Adrenal gland (tissue), 12 donors: Measurements from ENCODE around the gene ADSS2. TPM values are rescaled to one million over a fixed set of nuclear protein-coding genes. Genes with fewer than 3 reads are reported as not detected.

Experiments
- DNase-seq, 7 donors: peaks; one replicate each; pipeline ENCODE4 v3.0.0-alpha.2; 2019 to 2020
- H3K27ac ChIP-seq, 5 donors: fragments of 200-600 bp; sonication (generic) in 4 of 5; 1 replicate in 3 of 5; 2 replicates in 2 of 5; pipeline versions ENCODE4 v1.5.1 to v1.8.0; 2016 to 2020; ENCODE audit warnings: mild to moderate bottlenecking in 1 of 5
- H3K27me3 ChIP-seq: fragments of 200-600 bp; 2 replicates; pipeline ENCODE4 v1.8.0; 2021
- H3K36me3 ChIP-seq, 2 donors: fragments of 200-600 bp; replicated peaks in 1 of 2; 1 replicate in 1 of 2; 2 replicates in 1 of 2; pipeline versions ENCODE4 v1.5.1 to v1.8.0; 2018 to 2022
- H3K4me1 ChIP-seq, 2 donors: fragments of 200-600 bp; replicated peaks in 1 of 2; 1 replicate in 1 of 2; 2 replicates in 1 of 2; pipeline versions ENCODE4 v1.5.1 to v1.8.0; 2018 to 2021
- H3K4me3 ChIP-seq, 4 donors: fragments of 200-600 bp; sonication (generic) in 3 of 4; one replicate each; pipeline ENCODE4 v1.5.1; 2016 to 2018
- H3K9me3 ChIP-seq, 3 donors: fragments of 200-600 bp; sonication (generic) in 1 of 3; replicated peaks in 1 of 3; 1 replicate in 2 of 3; 2 replicates in 1 of 3; pipeline versions ENCODE4 v1.5.1 to v1.8.0; 2016 to 2021
- CTCF ChIP-seq, 6 experiments: fragments of 450-650 bp in 4 of 6; fragments of 200-600 bp in 2 of 6; sonication (generic) in 1 of 6; IDR thresholded peaks; 1 replicate in 5 of 6; 2 replicates in 1 of 6; pipeline versions ENCODE4 v1.5.1 to v1.8.0; 2016 to 2021; ENCODE audit warnings: antibody characterized with exemption in 6 of 6, mild to moderate bottlenecking in 2 of 6, moderate library complexity in 1 of 6
- POLR2A ChIP-seq, 2 donors: fragments of 450-650 bp; IDR thresholded peaks; one replicate each; pipeline ENCODE4 v1.6.1; 2017; ENCODE audit warnings: antibody characterized with exemption in 2 of 2, mild to moderate bottlenecking in 2 of 2, moderate library complexity in 1 of 2
- WGBS, 4 donors: extraction: QIAGEN DNeasy Blood & Tissue Kit in 2 of 4; methylation state at CpG; one replicate each; pipeline versions ENCODE4 v1.1.5 to v1.1.7; 2013 to 2017; 5-methylcytosine and 5-hydroxymethylcytosine counted together
- intact Hi-C, 2 donors: fragments of 100-400 bp; cut with DNase I; formaldehyde crosslinking; loops; one replicate each; pipeline versions ENCODE4 v1.14.1 to v1.15.0; 2022 to 2023
- polyA plus RNA-seq, 3 donors: library from polyadenylated mRNA; stranded (reverse); fragments of 200-250 nt in 2 of 3; fragments of 350-450 nt in 1 of 3; fragmentation: Illumina TruSeq in 1 of 3; extraction: RNeasy Lipid Tissue Mini Kit (QIAGEN cat#74804) in 1 of 3; gene quantifications; one replicate each; pipeline ENCODE4 v1.2.3, GENCODE V29; 2013 to 2014
- total RNA-seq, 9 donors: library from RNA; depleted of rRNA in 4 of 9; stranded (reverse); fragments of >200 nt in 4 of 9; fragments of 120-200 nt in 1 of 9; fragmentation: NEBNext Ultra II Directional in 1 of 9; extraction: Animal tissue kit (Norgen Biotek cat#: 25700) in 1 of 9; gene quantifications; one replicate each; pipeline versions ENCODE4 v1.1.0 to v1.2.4, GENCODE V29; 2013 to 2023
- donor health status: healthy with polysubstance abuse.
- donor health status: Bipolar disorder and iron deficiency.
- donor health status: DM: yes; HTN: yes; CAD: no.
- donor health status: DM: no; HTN: no; CAD: no.
- donor health status: DM: no; HTN: no; CAD: no.
- donor health status: DM: yes; HTN: yes; CAD: no.

The ADSS2 gene
- total and polyA plus RNA-seq, 12 donors = 13.5 to 49.0 (median 27.0) TPM

- Histone ChIP-seq H3K4me3 (no peak overlapping the region), H3K9me3 (no peaks in the 10 kb centered on the region), H3K4me1 (no peaks in the 10 kb centered on the region), H3K27me3 (no peaks in the 10 kb centered on the region), H3K36me3 (no peaks in the 10 kb centered on the region), H3K27ac (no peak overlapping the region)
- DNase-seq = no peak
- WGBS, 4 donors = 95 to 97% (median 96%) methylated on average over 15 of the region's 15 CpGs
- TF ChIP-seq POLR2A (IDR thresholded peaks at IDR 0.05) (no peak), CTCF (IDR thresholded peaks at IDR 0.05) (no peak)
- intact Hi-C loops = no loop called here
Observed at GRCh38 chr1:244393604-244394176, 58.0 kb downstream of the ADSS2 start.

DNA sequence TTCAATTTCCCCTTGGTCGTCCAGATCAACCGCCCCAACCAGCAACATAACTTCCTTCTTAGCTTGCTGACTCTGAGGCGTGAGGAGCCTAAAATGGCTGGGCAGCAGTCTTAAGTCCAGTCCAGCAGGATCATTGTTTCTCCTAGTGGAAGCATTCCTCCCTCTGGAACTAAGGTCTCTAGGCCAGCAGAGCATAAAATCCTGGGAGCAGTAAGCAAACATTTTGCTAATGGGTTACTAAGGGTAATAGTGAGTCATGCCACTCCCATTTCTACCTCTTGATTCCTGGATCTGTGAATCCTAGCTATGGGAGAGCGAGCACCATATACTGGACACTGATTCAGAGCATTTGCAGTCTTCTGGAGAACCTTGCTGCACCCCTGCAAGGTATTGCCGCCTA is 59.9 kb downstream of the ADSS2 start:
- DNase-seq = no peak
- H3K4me3 ChIP-seq = no peak overlapping the region
- intact Hi-C loops = no loop called here
- no peaks in the 10 kb centered on the region for H3K4me1 ChIP-seq
- 95 to 98% (median 97%) methylated on average over 5 of the region's 5 CpGs for WGBS, 4 donors
- H3K36me3 ChIP-seq = no peaks in the 10 kb centered on the region
- no peak overlapping the region for H3K27ac ChIP-seq
- H3K9me3 ChIP-seq = no peaks in the 10 kb centered on the region
- TF ChIP-seq CTCF (IDR thresholded peaks at IDR 0.05) = no peak
- no peak for TF ChIP-seq POLR2A (IDR thresholded peaks at IDR 0.05)
- no peaks in the 10 kb centered on the region for H3K27me3 ChIP-seq

- TF ChIP-seq CTCF (IDR thresholded peaks at IDR 0.05) = no peak
- no peak for TF ChIP-seq POLR2A (IDR thresholded peaks at IDR 0.05)
- no peak overlapping the region for H3K27ac ChIP-seq
- no peak for DNase-seq
- intact Hi-C loops = no loop called here
- no peaks in the 10 kb centered on the region for H3K4me1 ChIP-seq
- H3K4me3 ChIP-seq = no peak overlapping the region
- no peaks in the 10 kb centered on the region for H3K36me3 ChIP-seq
- no peaks in the 10 kb centered on the region for H3K9me3 ChIP-seq
- WGBS, 4 donors = 80 to 92% (median 89%) methylated on average over 7 of the region's 7 CpGs
- H3K27me3 ChIP-seq = no peaks in the 10 kb centered on the region
Observed at GRCh38 chr1:244388961-244389360, 62.7 kb downstream of the ADSS2 start.

DNA sequence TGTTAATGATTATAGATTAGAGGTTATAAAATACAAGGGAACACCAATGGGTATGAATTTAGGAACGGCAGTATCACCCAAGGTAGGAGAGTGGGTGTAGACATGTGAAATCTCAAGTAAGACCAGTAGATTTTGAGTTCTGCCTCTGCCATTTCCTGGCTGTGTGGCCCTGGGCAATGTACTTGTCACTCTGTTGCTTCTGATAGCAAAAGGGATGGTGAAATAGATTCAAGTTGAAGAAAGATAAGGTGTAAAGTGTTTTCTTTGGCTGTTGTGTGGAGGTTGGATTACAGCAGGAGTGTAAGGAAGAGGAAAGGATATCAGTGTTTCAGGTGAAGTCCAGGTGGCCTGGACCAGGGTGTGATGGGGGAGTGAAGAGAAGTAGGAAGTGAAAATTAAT is 64.3 kb downstream of the ADSS2 start:
- Histone ChIP-seq H3K4me3 (no peak overlapping the region), H3K36me3 (no peaks in the 10 kb centered on the region), H3K4me1 (no peaks in the 10 kb centered on the region), H3K9me3 (no peaks in the 10 kb centered on the region), H3K27ac (no peak overlapping the region), H3K27me3 (no peaks in the 10 kb centered on the region)
- TF ChIP-seq POLR2A (IDR thresholded peaks at IDR 0.05) (no peak), CTCF (IDR thresholded peaks at IDR 0.05) (no peak)
- WGBS, 4 donors = 91 to 97% (median 96%) methylated on average over 1 of the region's 1 CpG
- DNase-seq = no peak
- intact Hi-C loops = no loop called here
